Adrenal gland (tissue), 5 donors: ENCODE results near the gene KLC3.

Experiments
- POLR2A ChIP-seq, 2 donors: fragments of 450-650 bp; IDR thresholded peaks; one replicate each; pipeline ENCODE4 v1.6.1; 2017; ENCODE audit warnings: antibody characterized with exemption in 2 of 2, mild to moderate bottlenecking in 2 of 2, moderate library complexity in 1 of 2
- TF ChIP-seq, protein P1 (sequence below), 6 experiments: fragments of 450-650 bp in 4 of 6; fragments of 200-600 bp in 2 of 6; sonication (generic) in 1 of 6; IDR thresholded peaks; 1 replicate in 5 of 6; 2 replicates in 1 of 6; pipeline versions ENCODE4 v1.5.1 to v1.8.0; 2016 to 2021; ENCODE audit warnings: antibody characterized with exemption in 6 of 6, mild to moderate bottlenecking in 2 of 6, moderate library complexity in 1 of 6
- donor health status: DM: no; HTN: no; CAD: no.

GRCh38 chr19:45349430-45349941 lies 8.9 kb downstream of the KLC3 start:
- TF ChIP-seq, protein P1, sequence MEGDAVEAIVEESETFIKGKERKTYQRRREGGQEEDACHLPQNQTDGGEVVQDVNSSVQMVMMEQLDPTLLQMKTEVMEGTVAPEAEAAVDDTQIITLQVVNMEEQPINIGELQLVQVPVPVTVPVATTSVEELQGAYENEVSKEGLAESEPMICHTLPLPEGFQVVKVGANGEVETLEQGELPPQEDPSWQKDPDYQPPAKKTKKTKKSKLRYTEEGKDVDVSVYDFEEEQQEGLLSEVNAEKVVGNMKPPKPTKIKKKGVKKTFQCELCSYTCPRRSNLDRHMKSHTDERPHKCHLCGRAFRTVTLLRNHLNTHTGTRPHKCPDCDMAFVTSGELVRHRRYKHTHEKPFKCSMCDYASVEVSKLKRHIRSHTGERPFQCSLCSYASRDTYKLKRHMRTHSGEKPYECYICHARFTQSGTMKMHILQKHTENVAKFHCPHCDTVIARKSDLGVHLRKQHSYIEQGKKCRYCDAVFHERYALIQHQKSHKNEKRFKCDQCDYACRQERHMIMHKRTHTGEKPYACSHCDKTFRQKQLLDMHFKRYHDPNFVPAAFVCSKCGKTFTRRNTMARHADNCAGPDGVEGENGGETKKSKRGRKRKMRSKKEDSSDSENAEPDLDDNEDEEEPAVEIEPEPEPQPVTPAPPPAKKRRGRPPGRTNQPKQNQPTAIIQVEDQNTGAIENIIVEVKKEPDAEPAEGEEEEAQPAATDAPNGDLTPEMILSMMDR (IDR thresholded peaks at IDR 0.05), result no peak
- TF ChIP-seq POLR2A (IDR thresholded peaks at IDR 0.05), result no peak
